RWPE2 (cell line): ENCODE data around the gene CPSF4.

ENCODE experiments used
- ATAC-seq: fragments of 200-7000 bp; cut with Tn5 transposase; 3 replicates; pipeline ENCODE4 v1.9.1; 2021; ENCODE audit warnings: low read depth
- DNase-seq: peaks from one replicate; pipeline ENCODE4 v3.0.0-alpha.2; 2020; ENCODE audit warnings: low spot score
- H3K27ac ChIP-seq: fragments of 450-650 bp; 2 replicates; pipeline ENCODE4 v1.5.1; 2017; ENCODE audit warnings: mild to moderate bottlenecking; ENCODE audit not compliant: poor library complexity, severe bottlenecking
- H3K27me3 ChIP-seq: fragments of 250-450 bp; sonication (Bioruptor Pico); 2 replicates; pipeline ENCODE4 v1.5.1; 2021; ENCODE audit warnings: mild to moderate bottlenecking, moderate library complexity; ENCODE audit not compliant: insufficient read depth, poor library complexity, severe bottlenecking
- H3K36me3 ChIP-seq: fragments of 250-450 bp; sonication (Bioruptor Pico); 2 replicates; pipeline ENCODE4 v1.5.1; 2020; ENCODE audit warnings: low read depth, mild to moderate bottlenecking, moderate library complexity
- H3K4me1 ChIP-seq: fragments of 250-450 bp; sonication (Bioruptor Pico); 2 replicates; pipeline ENCODE4 v1.5.1; 2021; ENCODE audit warnings: mild to moderate bottlenecking, moderate library complexity; ENCODE audit not compliant: insufficient read depth, poor library complexity, severe bottlenecking
- H3K4me3 ChIP-seq: fragments of 250-450 bp; sonication (Bioruptor Pico); 2 replicates; pipeline ENCODE4 v1.5.1; 2021; ENCODE audit warnings: mild to moderate bottlenecking, moderate library complexity; ENCODE audit not compliant: severe bottlenecking
- H3K9me3 ChIP-seq: fragments of 250-450 bp; sonication (Bioruptor Pico); 2 replicates; pipeline ENCODE4 v1.5.1; 2021; ENCODE audit warnings: mild to moderate bottlenecking, moderate library complexity; ENCODE audit not compliant: severe bottlenecking
- TF ChIP-seq, protein P1 (sequence below): fragments of 450-650 bp; IDR thresholded peaks from one replicate; pipeline ENCODE4 v1.5.1; 2017; ENCODE audit warnings: mild to moderate bottlenecking, moderate library complexity; ENCODE audit not compliant: poor library complexity, severe bottlenecking

CPSF4 gene

GRCh38 chr7:99420986-99421385, 17.8 kb upstream of the CPSF4 start:
- Histone ChIP-seq H3K9me3 (no peaks in the 10 kb centered on the region), H3K4me3 (no peak overlapping the region), H3K27ac (no peak overlapping the region), H3K27me3 (no peaks in the 10 kb centered on the region), H3K4me1 (no peaks in the 10 kb centered on the region), H3K36me3 (peaks cover 69% of the 10 kb centered on the region)
- ATAC-seq = no peak
- no peak for DNase-seq
- TF ChIP-seq, protein P1, sequence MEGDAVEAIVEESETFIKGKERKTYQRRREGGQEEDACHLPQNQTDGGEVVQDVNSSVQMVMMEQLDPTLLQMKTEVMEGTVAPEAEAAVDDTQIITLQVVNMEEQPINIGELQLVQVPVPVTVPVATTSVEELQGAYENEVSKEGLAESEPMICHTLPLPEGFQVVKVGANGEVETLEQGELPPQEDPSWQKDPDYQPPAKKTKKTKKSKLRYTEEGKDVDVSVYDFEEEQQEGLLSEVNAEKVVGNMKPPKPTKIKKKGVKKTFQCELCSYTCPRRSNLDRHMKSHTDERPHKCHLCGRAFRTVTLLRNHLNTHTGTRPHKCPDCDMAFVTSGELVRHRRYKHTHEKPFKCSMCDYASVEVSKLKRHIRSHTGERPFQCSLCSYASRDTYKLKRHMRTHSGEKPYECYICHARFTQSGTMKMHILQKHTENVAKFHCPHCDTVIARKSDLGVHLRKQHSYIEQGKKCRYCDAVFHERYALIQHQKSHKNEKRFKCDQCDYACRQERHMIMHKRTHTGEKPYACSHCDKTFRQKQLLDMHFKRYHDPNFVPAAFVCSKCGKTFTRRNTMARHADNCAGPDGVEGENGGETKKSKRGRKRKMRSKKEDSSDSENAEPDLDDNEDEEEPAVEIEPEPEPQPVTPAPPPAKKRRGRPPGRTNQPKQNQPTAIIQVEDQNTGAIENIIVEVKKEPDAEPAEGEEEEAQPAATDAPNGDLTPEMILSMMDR = no peak

- H3K27me3 ChIP-seq = no peaks in the 10 kb centered on the region
- DNase-seq (no peak), ATAC-seq (no peak)
- H3K27ac ChIP-seq = no peak overlapping the region
- H3K9me3 ChIP-seq = no peaks in the 10 kb centered on the region
- no peak overlapping the region for H3K4me3 ChIP-seq
- H3K36me3 ChIP-seq = peaks cover 57% of the 10 kb centered on the region
- TF ChIP-seq, protein P1 = no peak
- H3K4me1 ChIP-seq = no peaks in the 10 kb centered on the region
These were observed 16.6 kb upstream of the CPSF4 start for GRCh38 chr7:99422186-99422585.

DNA sequence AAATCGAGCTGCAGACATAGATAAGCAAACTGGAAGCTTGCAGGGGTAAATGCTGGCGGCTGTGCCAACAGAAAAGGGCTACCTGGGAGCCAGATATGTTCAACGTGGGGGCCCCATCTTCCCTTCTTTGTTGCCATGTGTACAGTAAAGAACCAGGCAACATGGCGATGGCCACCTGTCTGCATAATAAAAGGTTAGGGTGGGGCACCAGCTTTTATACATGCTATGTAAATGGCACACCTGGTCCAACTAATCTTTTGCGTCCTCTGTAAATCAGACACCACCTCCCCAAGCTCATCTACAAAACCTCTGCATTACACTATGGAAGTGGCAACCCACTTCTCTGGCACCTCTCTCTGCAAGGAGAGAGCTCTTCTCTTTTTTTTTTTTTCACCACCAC, 16.1 kb upstream of the CPSF4 start:
- H3K27ac ChIP-seq = no peak overlapping the region
- no peaks in the 10 kb centered on the region for H3K4me1 ChIP-seq
- TF ChIP-seq, protein P1 = no peak
- ATAC-seq = no peak
- no peaks in the 10 kb centered on the region for H3K9me3 ChIP-seq
- no peak for DNase-seq
- H3K27me3 ChIP-seq = no peaks in the 10 kb centered on the region
- H3K4me3 ChIP-seq = no peak overlapping the region
- peaks cover 53% of the 10 kb centered on the region for H3K36me3 ChIP-seq

GRCh38 chr7:99424932-99425730, 13.6 kb upstream of the CPSF4 start:
- ATAC-seq = no peak
- no peak overlapping the region for H3K4me3 ChIP-seq
- no peaks in the 10 kb centered on the region for H3K9me3 ChIP-seq
- no peaks in the 10 kb centered on the region for H3K27me3 ChIP-seq
- H3K27ac ChIP-seq = no peak overlapping the region
- TF ChIP-seq, protein P1 = no peak
- no peak for DNase-seq
- peaks cover 44% of the 10 kb centered on the region for H3K36me3 ChIP-seq
- H3K4me1 ChIP-seq = no peaks in the 10 kb centered on the region

DNA sequence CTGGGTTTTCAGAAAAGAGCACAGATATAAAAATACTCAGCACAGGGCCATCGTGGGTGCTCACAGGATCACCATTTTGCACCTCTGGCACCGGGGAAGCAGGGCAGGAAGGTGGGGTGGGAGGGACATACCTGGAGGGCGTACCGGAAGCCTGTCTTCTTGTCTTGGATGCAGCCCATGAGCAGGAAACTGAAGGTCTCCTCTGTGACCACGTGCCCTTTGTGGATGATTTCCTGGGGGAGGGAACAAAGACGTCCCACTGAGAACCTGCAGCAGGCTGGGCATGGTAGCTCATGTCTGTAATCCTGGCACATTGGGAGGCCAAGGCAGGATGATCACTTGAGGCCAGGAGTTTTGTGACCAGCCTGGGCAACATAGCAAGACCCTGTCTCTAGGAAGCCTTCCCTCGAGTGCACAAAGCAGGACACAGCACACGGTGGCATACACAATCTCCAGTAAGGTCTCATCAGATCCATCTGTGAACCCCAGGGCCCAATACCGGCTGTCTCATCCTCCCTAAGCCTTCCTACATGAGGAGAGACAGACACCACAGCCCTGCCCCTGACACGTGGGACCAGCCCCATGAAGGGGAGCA, 9.7 kb upstream of the CPSF4 start:
- Histone ChIP-seq H3K9me3 (no peaks in the 10 kb centered on the region), H3K27me3 (no peaks in the 10 kb centered on the region), H3K27ac (no peak overlapping the region), H3K4me1 (peaks cover 6% of the 10 kb centered on the region), H3K4me3 (no peak overlapping the region), H3K36me3 (peaks cover 61% of the 10 kb centered on the region)
- TF ChIP-seq, protein P1 = no peak
- no peak for DNase-seq
- no peak for ATAC-seq
